ENCODE data around the gene TJP3.

TJP3 gene

GRCh38 chr19:3692141-3693024, 15.8 kb upstream of the TJP3 start:
- Mint-ChIP-seq H3K4me3 (no peak overlapping the region), H3K9me3 (peaks cover 15% of the 10 kb centered on the region), H3K27me3 (ENCODE audit: low read depth, poor library complexity) (peaks cover 4% of the 10 kb centered on the region), H3K27ac (no peak overlapping the region), H3K4me1 (peaks cover 32% of the 10 kb centered on the region), H3K36me3 (ENCODE audit: low read depth) (peaks cover 35% of the 10 kb centered on the region)
- TF ChIP-seq, protein P1, sequence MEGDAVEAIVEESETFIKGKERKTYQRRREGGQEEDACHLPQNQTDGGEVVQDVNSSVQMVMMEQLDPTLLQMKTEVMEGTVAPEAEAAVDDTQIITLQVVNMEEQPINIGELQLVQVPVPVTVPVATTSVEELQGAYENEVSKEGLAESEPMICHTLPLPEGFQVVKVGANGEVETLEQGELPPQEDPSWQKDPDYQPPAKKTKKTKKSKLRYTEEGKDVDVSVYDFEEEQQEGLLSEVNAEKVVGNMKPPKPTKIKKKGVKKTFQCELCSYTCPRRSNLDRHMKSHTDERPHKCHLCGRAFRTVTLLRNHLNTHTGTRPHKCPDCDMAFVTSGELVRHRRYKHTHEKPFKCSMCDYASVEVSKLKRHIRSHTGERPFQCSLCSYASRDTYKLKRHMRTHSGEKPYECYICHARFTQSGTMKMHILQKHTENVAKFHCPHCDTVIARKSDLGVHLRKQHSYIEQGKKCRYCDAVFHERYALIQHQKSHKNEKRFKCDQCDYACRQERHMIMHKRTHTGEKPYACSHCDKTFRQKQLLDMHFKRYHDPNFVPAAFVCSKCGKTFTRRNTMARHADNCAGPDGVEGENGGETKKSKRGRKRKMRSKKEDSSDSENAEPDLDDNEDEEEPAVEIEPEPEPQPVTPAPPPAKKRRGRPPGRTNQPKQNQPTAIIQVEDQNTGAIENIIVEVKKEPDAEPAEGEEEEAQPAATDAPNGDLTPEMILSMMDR (IDR thresholded peaks at IDR 0.05): peak; percentile 40
- DNase-seq: peak; percentile 39

DNA sequence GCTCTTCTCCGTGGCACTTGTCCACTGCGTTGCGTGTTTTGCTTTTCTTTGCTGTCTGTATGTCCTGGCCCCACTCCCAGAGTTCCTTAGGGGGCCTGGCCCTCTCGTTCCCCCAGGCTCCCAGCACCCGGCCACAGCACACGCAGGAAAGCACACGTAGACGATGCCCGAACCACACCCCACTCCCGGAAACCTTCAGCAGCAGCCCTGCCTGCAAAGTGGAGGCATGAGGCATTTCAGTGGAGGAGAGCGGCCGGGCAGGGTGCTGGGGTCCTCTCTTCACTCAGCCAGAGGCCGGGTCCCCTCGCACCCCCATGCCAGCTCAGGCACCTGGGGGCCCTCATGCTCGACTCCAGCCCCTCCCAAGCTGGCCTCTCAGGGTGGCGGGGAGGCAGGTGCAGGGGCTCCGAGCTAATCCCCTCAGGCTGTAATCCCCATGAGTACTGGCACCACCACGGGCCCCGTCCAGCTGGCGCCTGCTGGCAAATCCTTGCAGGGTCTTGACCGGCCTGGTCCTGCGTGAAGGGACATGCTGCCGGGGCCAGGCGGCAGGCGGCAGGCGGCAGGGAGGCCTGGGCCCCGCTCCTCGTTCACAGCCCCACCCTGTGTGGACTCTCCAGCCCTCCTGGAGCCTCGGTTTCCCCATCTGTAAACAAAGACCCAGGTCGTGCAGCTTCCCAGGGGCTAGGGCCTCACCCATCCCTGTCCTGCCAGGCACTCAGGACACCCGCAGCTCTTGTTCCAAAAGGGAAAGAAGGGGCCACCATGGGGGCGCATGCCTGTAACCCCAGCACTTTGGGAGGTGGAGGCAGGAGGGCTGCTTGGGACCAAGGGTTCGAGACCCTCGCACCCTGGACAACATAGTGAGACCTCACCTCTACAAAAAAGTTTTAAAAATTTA, 14.9 kb upstream of the TJP3 start:
- TF ChIP-seq, protein P1 (IDR thresholded peaks at IDR 0.05): no peak
- peaks cover 35% of the 10 kb centered on the region for H3K4me1 Mint-ChIP-seq
- DNase-seq: no peak
- peaks cover 35% of the 10 kb centered on the region for H3K36me3 Mint-ChIP-seq (ENCODE audit: low read depth)
- peaks cover 15% of the 10 kb centered on the region for H3K9me3 Mint-ChIP-seq
- H3K4me3 Mint-ChIP-seq: no peak overlapping the region
- H3K27me3 Mint-ChIP-seq (ENCODE audit: low read depth, poor library complexity): peaks cover 4% of the 10 kb centered on the region
- H3K27ac Mint-ChIP-seq: no peak overlapping the region

DNA sequence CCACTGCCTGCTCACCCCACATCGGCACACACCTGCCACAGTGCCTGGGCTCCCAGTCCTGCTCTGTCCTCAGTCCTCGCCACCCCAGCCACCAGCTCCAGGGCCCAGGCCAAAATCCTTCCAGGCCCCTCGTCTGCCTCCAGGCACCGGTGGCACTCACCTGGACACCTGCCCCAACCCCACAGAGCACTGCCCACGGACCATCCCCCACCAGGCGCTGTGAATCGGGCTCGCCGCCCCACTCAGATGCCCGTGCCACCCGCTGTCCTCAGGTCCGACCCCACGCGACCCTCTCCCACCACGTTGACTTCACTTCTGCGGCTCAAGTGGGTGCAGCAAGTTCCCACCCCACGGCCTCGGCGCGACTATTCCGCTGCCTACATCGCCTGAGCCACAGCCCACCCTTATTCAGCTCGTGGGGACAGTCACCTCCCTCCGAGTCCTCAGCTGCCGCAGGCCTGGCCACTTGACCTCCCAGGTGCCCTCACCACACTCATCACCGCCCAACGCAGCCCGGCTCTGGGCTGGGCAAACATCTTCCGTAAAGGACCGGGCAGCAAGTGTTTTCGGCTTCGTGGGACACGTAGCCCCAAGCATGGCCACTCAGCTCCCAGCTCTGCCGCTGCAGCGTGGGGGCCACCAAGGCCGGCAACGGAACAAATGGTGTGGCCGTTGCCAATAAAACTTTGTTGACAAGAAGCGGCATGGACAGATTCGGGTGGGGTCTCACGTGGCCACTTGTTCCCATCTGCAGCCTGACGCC, 13.6 kb upstream of the TJP3 start:
- no peak overlapping the region for H3K4me3 Mint-ChIP-seq

DNA sequence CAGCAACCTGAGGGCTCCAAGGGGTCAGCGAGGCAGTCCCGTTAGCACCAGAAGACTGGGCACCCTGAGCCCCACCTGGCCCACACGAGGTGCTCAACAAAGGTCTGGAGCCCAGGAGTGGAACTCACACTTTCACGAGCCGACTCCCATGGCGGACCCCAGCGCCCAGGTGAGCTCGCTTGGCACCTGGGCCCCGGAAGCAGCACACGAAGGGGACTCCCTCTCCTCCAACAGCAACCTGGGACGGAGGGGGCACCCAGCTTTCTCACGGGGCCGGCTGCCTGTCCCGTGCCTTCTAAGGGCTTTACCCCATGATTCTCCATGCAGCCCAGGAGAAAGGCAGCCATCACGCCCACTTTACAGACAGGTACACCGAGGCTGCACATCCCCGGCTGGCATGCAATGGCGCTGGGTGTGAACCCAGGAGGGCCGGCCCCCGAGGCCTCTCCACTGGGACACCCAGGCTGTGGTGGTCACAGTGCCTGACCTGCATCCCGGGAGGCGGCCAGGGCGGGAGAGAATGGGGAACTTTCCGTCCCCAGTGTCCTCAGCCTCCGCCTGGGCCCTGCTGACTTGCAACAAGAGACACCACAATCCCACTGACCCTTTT, 13.0 kb upstream of the TJP3 start:
- H3K4me3 Mint-ChIP-seq: no peak overlapping the region
- peaks cover 9% of the 10 kb centered on the region for H3K9me3 Mint-ChIP-seq
- no peak overlapping the region for H3K27ac Mint-ChIP-seq
- H3K27me3 Mint-ChIP-seq (ENCODE audit: low read depth, poor library complexity): no peaks in the 10 kb centered on the region
- H3K4me1 Mint-ChIP-seq: peaks cover 38% of the 10 kb centered on the region
- H3K36me3 Mint-ChIP-seq (ENCODE audit: low read depth): peaks cover 22% of the 10 kb centered on the region
- no peak for DNase-seq
- TF ChIP-seq, protein P1 (IDR thresholded peaks at IDR 0.05): no peak

More for the DNA sequence above, 13.6 kb upstream of the TJP3 start:
- DNase-seq: no peak
- Mint-ChIP-seq H3K9me3 (peaks cover 14% of the 10 kb centered on the region), H3K36me3 (ENCODE audit: low read depth) (peaks cover 29% of the 10 kb centered on the region), H3K27ac (no peak overlapping the region), H3K27me3 (ENCODE audit: low read depth, poor library complexity) (peaks cover 4% of the 10 kb centered on the region), H3K4me1 (peaks cover 41% of the 10 kb centered on the region)
- TF ChIP-seq, protein P1 (IDR thresholded peaks at IDR 0.05): no peak

DNA sequence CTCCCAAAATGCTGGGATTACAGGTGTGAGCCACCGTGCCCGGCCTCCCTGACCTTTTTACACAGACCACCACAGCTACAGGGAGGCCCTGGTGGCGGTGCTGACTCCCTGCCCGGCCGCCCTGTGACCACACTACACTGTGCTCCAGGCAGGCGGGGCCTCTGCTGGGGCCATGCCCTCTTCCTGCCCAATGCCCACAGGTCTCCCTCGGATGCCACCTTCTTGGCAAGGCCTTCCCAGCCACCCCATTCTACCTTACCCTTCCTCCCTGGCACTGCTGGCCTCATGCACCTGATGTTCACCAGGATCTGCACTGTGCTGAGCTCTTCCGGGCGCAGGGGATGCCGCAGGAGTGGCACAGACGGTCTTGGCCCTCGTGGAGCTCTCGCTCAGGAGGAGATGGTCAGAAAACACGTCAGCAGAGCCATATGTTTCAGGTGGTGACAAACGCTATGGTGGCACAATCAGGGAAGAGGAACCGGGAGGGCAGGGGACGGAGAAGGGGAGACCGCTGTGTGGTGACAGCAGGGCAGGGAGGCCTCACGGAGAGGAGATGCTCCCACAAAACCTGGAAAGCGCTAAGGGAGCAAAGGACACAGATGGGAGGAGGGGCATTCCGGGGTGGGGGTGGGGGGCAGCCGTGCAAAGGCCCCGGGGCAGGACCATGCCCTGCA, 12.1 kb upstream of the TJP3 start:
- H3K4me1 Mint-ChIP-seq: peaks cover 37% of the 10 kb centered on the region
- peaks cover 4% of the 10 kb centered on the region for H3K9me3 Mint-ChIP-seq
- H3K27ac Mint-ChIP-seq: no peak overlapping the region

More for the DNA sequence above, 12.1 kb upstream of the TJP3 start:
- no peak for DNase-seq
- Mint-ChIP-seq H3K36me3 (ENCODE audit: low read depth) (peaks cover 13% of the 10 kb centered on the region), H3K4me3 (no peak overlapping the region), H3K27me3 (ENCODE audit: low read depth, poor library complexity) (no peaks in the 10 kb centered on the region)
- TF ChIP-seq, protein P1 (IDR thresholded peaks at IDR 0.05): no peak
